ENCODE results near the gene DDAH1.
A peak's percentile ranks its signal among the peaks of the same experiment; 100 is the strongest.

The DDAH1 gene

GRCh38 chr1:85303440-85304162 is 161.4 kb downstream of the DDAH1 start:
- no peak for DNase-seq (ENCODE audit: low spot score)

- no peak for DNase-seq (ENCODE audit: low spot score)
These were observed 164.8 kb downstream of the DDAH1 start for GRCh38 chr1:85300140-85300539.

- DNase-seq (ENCODE audit: low spot score): peak; percentile 89
These were observed 166.9 kb downstream of the DDAH1 start for GRCh38 chr1:85297855-85298629.

GRCh38 chr1:85297538-85297854 is 167.5 kb downstream of the DDAH1 start:
- no peak for DNase-seq (ENCODE audit: low spot score)

- no peak for DNase-seq (ENCODE audit: low spot score)
These were observed 168.0 kb downstream of the DDAH1 start for GRCh38 chr1:85296980-85297379.

- DNase-seq (ENCODE audit: low spot score): no peak
These were observed 169.3 kb downstream of the DDAH1 start for GRCh38 chr1:85295654-85296053.

GRCh38 chr1:85295006-85295431 is 169.9 kb downstream of the DDAH1 start:
- no peak for DNase-seq (ENCODE audit: low spot score)

GRCh38 chr1:85290826-85291225 is 174.1 kb downstream of the DDAH1 start:
- no peak for DNase-seq (ENCODE audit: low spot score)

GRCh38 chr1:85289848-85290335 is 175.1 kb downstream of the DDAH1 start:
- no peak for DNase-seq (ENCODE audit: low spot score)

- DNase-seq (ENCODE audit: low spot score): no peak
These were observed 175.6 kb downstream of the DDAH1 start for GRCh38 chr1:85289207-85289847.

- no peak for DNase-seq (ENCODE audit: low spot score)
These were observed 180.8 kb downstream of the DDAH1 start for GRCh38 chr1:85284202-85284601.

- DNase-seq (ENCODE audit: low spot score): no peak
These were observed 181.3 kb downstream of the DDAH1 start for GRCh38 chr1:85283475-85284199.

GRCh38 chr1:85282424-85282823 is 182.5 kb downstream of the DDAH1 start:
- DNase-seq (ENCODE audit: low spot score): no peak

- DNase-seq (ENCODE audit: low spot score): no peak
These were observed 184.3 kb downstream of the DDAH1 start for GRCh38 chr1:85280636-85281035.

GRCh38 chr1:85279458-85280080 is 185.4 kb downstream of the DDAH1 start:
- no peak for DNase-seq (ENCODE audit: low spot score)

GRCh38 chr1:85278853-85279314 is 186.1 kb downstream of the DDAH1 start:
- DNase-seq (ENCODE audit: low spot score): peak; percentile 80

- no peak for DNase-seq (ENCODE audit: low spot score)
These were observed 187.2 kb downstream of the DDAH1 start for GRCh38 chr1:85277802-85278201.

GRCh38 chr1:85276978-85277639 is 187.8 kb downstream of the DDAH1 start:
- no peak for DNase-seq (ENCODE audit: low spot score)

GRCh38 chr1:85276215-85276977 is 188.6 kb downstream of the DDAH1 start, which contains the start of gene BCL10:
Gene BCL10 (minus strand): TSS chr1:85276632. CDS start chr1:85276352, 280 bp downstream.
- DNase-seq (ENCODE audit: low spot score): peak; percentile 98

GRCh38 chr1:85275701-85276214 is 189.2 kb downstream of the DDAH1 start:
- DNase-seq (ENCODE audit: low spot score): no peak
